ENCODE measurements around the gene TM9SF4.

DNA sequence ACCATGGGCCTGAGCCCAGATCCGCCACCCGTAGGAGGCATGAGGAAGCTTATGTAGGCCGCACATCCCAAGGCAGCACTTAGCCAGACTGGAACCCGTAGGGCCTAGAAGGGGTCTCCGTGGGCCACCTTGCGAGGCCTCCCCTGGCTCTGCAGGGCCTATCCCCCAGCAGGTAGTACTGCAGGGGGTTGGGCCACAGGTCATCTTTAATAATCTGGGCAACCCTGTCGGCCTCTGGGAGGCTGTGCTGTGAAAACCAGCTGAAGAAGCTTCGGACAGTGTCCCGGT, 79.6 kb downstream of the TM9SF4 start:
- TF ChIP-seq EP300 (IDR thresholded peaks at IDR 0.05; ENCODE audit: low read depth), result no peak
- no peak for TF ChIP-seq POLR2A (IDR thresholded peaks at IDR 0.05)

Measured in transverse colon (tissue), 1 donor.